Transverse colon (tissue), 3 donors: ENCODE measurements around the gene TSPAN31.

Experiments used
- POLR2A ChIP-seq: fragments of 450-650 bp; IDR thresholded peaks from one replicate; pipeline ENCODE4 v1.6.1; 2016; ENCODE audit warnings: antibody characterized with exemption, mild to moderate bottlenecking, moderate library complexity
- POLR2AphosphoS5 ChIP-seq, 3 donors: sonication (generic); formaldehyde crosslinking; IDR thresholded peaks; one replicate each; pipeline ENCODE4 v1.6.1; 2016; ENCODE audit warnings: antibody characterized with exemption in 3 of 3

DNA sequence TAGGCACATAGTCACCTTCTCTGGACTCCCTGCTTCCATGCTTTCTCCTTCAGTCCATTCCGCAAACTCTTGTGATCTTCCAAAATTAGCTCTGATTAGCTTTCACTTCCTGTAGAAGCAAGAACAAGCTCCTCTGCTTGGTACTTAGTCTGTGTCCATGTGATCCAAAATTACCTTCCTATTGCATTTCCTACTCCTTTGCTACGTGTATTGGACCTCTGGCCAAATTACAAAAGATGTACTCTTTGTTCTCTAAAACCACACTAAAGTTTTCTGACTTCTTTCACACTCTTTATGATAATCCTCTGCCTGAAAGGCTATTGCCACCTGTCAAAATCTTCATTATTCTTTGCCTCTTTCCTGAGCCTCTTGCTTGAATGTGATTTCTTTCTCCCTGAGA is 37.0 kb downstream of the TSPAN31 start:
- TF ChIP-seq POLR2AphosphoS5 (IDR thresholded peaks at IDR 0.05) (no peak), POLR2A (no peak)
